H9 (cell line): ENCODE results near the gene SORCS2. TPM values are rescaled to one million over a fixed set of nuclear protein-coding genes. Genes with fewer than 3 reads are reported as not detected.

Experiments used
- DNase-seq: peaks from one replicate; pipeline ENCODE4 v3.0.0-alpha.2; 2017
- H2AFZ ChIP-seq: one replicate; pipeline ENCODE4 v1.6.1; 2013; ENCODE audit warnings: mild to moderate bottlenecking, low read length, control low read depth, moderate library complexity
- H2AK5ac ChIP-seq: 2 replicates; pipeline ENCODE4 v1.6.1; 2013; ENCODE audit warnings: low read length, control low read depth, mixed read lengths; ENCODE audit not compliant: insufficient read length
- H2BK120ac ChIP-seq: one replicate; pipeline ENCODE4 v1.6.1; 2013; ENCODE audit warnings: low read depth, mild to moderate bottlenecking, low read length, control low read depth, inconsistent platforms; ENCODE audit not compliant: poor library complexity, severe bottlenecking
- H2BK12ac ChIP-seq: 2 replicates; pipeline ENCODE4 v1.6.1; 2013; ENCODE audit warnings: low read length, control low read depth, mixed read lengths, low read depth; ENCODE audit not compliant: insufficient read length
- H2BK15ac ChIP-seq: 2 replicates; pipeline ENCODE4 v1.6.1; 2013; ENCODE audit warnings: low read depth, low read length, control low read depth
- H2BK20ac ChIP-seq: one replicate; pipeline ENCODE4 v1.6.1; 2013; ENCODE audit warnings: low read depth, mild to moderate bottlenecking, low read length, control low read depth, inconsistent platforms; ENCODE audit not compliant: poor library complexity, severe bottlenecking
- H2BK5ac ChIP-seq: 2 replicates; pipeline ENCODE4 v1.6.1; 2013; ENCODE audit warnings: low read length, control low read depth, mixed read lengths; ENCODE audit not compliant: insufficient read length
- H3K14ac ChIP-seq: 2 replicates; pipeline ENCODE4 v1.6.1; 2013; ENCODE audit warnings: low read length, control low read depth; ENCODE audit not compliant: insufficient read depth
- H3K18ac ChIP-seq: 2 replicates; pipeline ENCODE4 v1.6.1; 2013; ENCODE audit warnings: low read depth, mild to moderate bottlenecking, mixed read lengths, low read length, control low read depth; ENCODE audit not compliant: insufficient read length
- H3K23ac ChIP-seq: 2 replicates; pipeline ENCODE4 v1.6.1; 2013; ENCODE audit warnings: low read length, control low read depth, mixed read lengths, low read depth; ENCODE audit not compliant: insufficient read length
- H3K23me2 ChIP-seq: 2 replicates; pipeline ENCODE4 v1.6.1; 2013; ENCODE audit warnings: low read depth, mild to moderate bottlenecking, mixed read lengths, low read length, control low read depth; ENCODE audit not compliant: insufficient read length, poor library complexity, severe bottlenecking
- H3K27ac ChIP-seq: 2 replicates; pipeline ENCODE4 v1.5.1; 2013; ENCODE audit warnings: low read length, control low read depth, mixed read lengths, low read depth; ENCODE audit not compliant: insufficient read length
- H3K27me3 ChIP-seq: 2 replicates; pipeline ENCODE4 v1.6.1; 2013; ENCODE audit warnings: low read length, control low read depth, inconsistent platforms; ENCODE audit not compliant: insufficient read depth
- H3K4ac ChIP-seq: 2 replicates; pipeline ENCODE4 v1.6.1; 2013; ENCODE audit warnings: low read depth, mild to moderate bottlenecking, control low read depth, inconsistent platforms, low read length, moderate library complexity
- H3K4me1 ChIP-seq: 2 replicates; pipeline ENCODE4 v1.6.1; 2013; ENCODE audit warnings: low read length, control low read depth, inconsistent platforms; ENCODE audit not compliant: insufficient read depth
- H3K4me2 ChIP-seq: 2 replicates; pipeline ENCODE4 v1.6.1; 2013; ENCODE audit warnings: low read length, control low read depth, mixed read lengths; ENCODE audit not compliant: insufficient read length, insufficient read depth
- H3K56ac ChIP-seq: 2 replicates; pipeline ENCODE4 v1.6.1; 2013; ENCODE audit warnings: low read depth, mild to moderate bottlenecking, mixed read lengths, low read length, control low read depth; ENCODE audit not compliant: insufficient read length
- H3K79me1 ChIP-seq: 2 replicates; pipeline ENCODE4 v1.6.1; 2013; ENCODE audit warnings: low read depth, mild to moderate bottlenecking, moderate library complexity, low read length, control low read depth, inconsistent platforms; ENCODE audit not compliant: insufficient read depth, poor library complexity, severe bottlenecking
- H3K79me2 ChIP-seq: 2 replicates; pipeline ENCODE4 v1.6.1; 2013; ENCODE audit warnings: low read length, control low read depth, inconsistent platforms; ENCODE audit not compliant: insufficient read depth
- H3K9ac ChIP-seq: 2 replicates; pipeline ENCODE4 v1.6.1; 2013; ENCODE audit warnings: low read length, control low read depth, mixed read lengths; ENCODE audit not compliant: insufficient read length; ENCODE audit errors: extremely low read depth
- H3K9me3 ChIP-seq: one replicate; pipeline ENCODE4 v1.6.1; 2013; ENCODE audit warnings: low read depth, low read length, inconsistent platforms; ENCODE audit not compliant: control insufficient read depth
- H3T11ph ChIP-seq: one replicate; pipeline ENCODE4 v1.6.1; 2013; ENCODE audit warnings: mild to moderate bottlenecking, low read length, control low read depth, inconsistent platforms
- H4K20me1 ChIP-seq: one replicate; pipeline ENCODE4 v1.6.1; 2013; ENCODE audit not compliant: control insufficient read depth, insufficient read length, insufficient read depth
- H4K5ac ChIP-seq: 2 replicates; pipeline ENCODE4 v1.6.1; 2013; ENCODE audit warnings: low read depth, mild to moderate bottlenecking, mixed read lengths, low read length, control low read depth; ENCODE audit not compliant: insufficient read length
- H4K8ac ChIP-seq: replicated peaks from 2 replicates; pipeline ENCODE4 v1.6.1; 2013; ENCODE audit warnings: low read length, control low read depth, mixed read lengths, low read depth; ENCODE audit not compliant: insufficient read length
- H4K91ac ChIP-seq: 2 replicates; pipeline ENCODE4 v1.6.1; 2013; ENCODE audit warnings: low read depth, mild to moderate bottlenecking, moderate library complexity, mixed read lengths, low read length, control low read depth; ENCODE audit not compliant: insufficient read length
- H3K27ac Mint-ChIP-seq, 3 experiments: 2 replicates in 2 of 3; 3 replicates in 1 of 3; pipeline ENCODE4 v1.8.0; 2020 to 2021; ENCODE audit warnings: mixed read lengths in 3 of 3, mild to moderate bottlenecking in 1 of 3, moderate library complexity in 1 of 3
- H3K27me3 Mint-ChIP-seq: 2 replicates; pipeline ENCODE4 v1.8.0; 2021; ENCODE audit warnings: low read depth, mild to moderate bottlenecking, moderate library complexity, mixed read lengths
- H3K36me3 Mint-ChIP-seq, 3 experiments: 2 replicates in 2 of 3; 3 replicates in 1 of 3; pipeline ENCODE4 v1.8.0; 2020 to 2021; ENCODE audit warnings: low read depth in 3 of 3, mixed read lengths in 3 of 3; ENCODE audit not compliant: insufficient read depth in 1 of 3
- H3K4me1 Mint-ChIP-seq, 2 experiments: 2 replicates each; pipeline ENCODE4 v1.8.0; 2020; ENCODE audit warnings: mixed read lengths in 2 of 2
- H3K4me3 Mint-ChIP-seq, 2 experiments: 2 replicates in 1 of 2; 3 replicates in 1 of 2; pipeline ENCODE4 v1.8.0; 2020 to 2021; ENCODE audit warnings: mild to moderate bottlenecking in 2 of 2, mixed read lengths in 2 of 2, moderate library complexity in 1 of 2
- H3K9me3 Mint-ChIP-seq, 2 experiments: 2 replicates in 1 of 2; 3 replicates in 1 of 2; pipeline ENCODE4 v1.8.0; 2020; ENCODE audit warnings: mild to moderate bottlenecking in 2 of 2, mixed read lengths in 2 of 2, moderate library complexity in 1 of 2
- WGBS: extraction: QIAGEN DNeasy Blood & Tissue Kit; methylation state at CpG from one replicate; pipeline ENCODE4 v1.1.7; 2013; ENCODE audit warnings: missing lambda C conversion rate, low lambda C conversion rate, mixed read lengths; ENCODE audit not compliant: insufficient read length; ENCODE audit errors: extremely low coverage; 5-methylcytosine and 5-hydroxymethylcytosine counted together
- total RNA-seq: library from RNA; stranded (reverse); gene quantifications from 2 replicates; pipeline ENCODE4 v1.2.1, GENCODE V29; 2021
- TF ChIP-seq, protein P1 (sequence below): fragments of 200-600 bp; sonication (generic); conservative IDR thresholded peaks from 3 replicates; pipeline ENCODE4 v1.8.0; 2021; ENCODE audit warnings: antibody characterized with exemption, mild to moderate bottlenecking

Gene SORCS2
- total RNA-seq, 1 experiment from 2014 or later, result 0.57 TPM

DNA sequence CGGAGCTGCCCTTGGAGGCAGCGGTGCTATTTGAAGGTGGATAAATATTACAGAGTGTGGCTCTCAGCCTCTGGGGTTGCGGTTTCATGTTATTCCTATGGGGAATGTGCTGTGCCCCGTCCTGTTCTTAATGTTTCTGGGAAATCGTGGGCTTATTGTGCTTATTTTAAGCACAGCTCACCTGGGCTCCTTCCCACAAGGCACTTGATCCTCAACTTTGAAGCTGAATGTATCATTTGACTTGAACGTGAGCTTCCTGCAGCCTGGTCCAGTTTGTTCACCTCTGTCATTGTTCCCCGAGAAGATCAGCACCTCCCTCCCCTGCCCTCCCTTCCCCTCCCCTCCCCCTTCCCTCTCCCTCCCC lies 3.9 kb downstream of the SORCS2 start:
- no peaks in the 10 kb centered on the region for H3K4me1 ChIP-seq
- H4K20me1 ChIP-seq, result no peaks in the 10 kb centered on the region
- no peak overlapping the region for H4K5ac ChIP-seq
- peaks cover 18% of the 10 kb centered on the region for H3K27me3 ChIP-seq
- H3K9ac ChIP-seq, result no peak overlapping the region
- no peak overlapping the region for H3K27ac ChIP-seq
- no peaks in the 10 kb centered on the region; a peak in 1 of 5 replicates for H3K9me3 Mint-ChIP-seq
- no CpG with 5 or more reads among the region's 7 CpGs for WGBS
- no peak overlapping the region for H4K8ac ChIP-seq
- H2BK5ac ChIP-seq, result no peak overlapping the region
- no peak overlapping the region for H2BK120ac ChIP-seq
- H3K4me1 Mint-ChIP-seq, result peaks cover 27 to 55% of the 10 kb centered on the region in 2 experiments
- no peak overlapping the region for H3K56ac ChIP-seq
- no peak overlapping the region for H3K23ac ChIP-seq
- no peak overlapping the region for H2BK12ac ChIP-seq
- no peak overlapping the region for H3K4me2 ChIP-seq
- TF ChIP-seq, protein P1, sequence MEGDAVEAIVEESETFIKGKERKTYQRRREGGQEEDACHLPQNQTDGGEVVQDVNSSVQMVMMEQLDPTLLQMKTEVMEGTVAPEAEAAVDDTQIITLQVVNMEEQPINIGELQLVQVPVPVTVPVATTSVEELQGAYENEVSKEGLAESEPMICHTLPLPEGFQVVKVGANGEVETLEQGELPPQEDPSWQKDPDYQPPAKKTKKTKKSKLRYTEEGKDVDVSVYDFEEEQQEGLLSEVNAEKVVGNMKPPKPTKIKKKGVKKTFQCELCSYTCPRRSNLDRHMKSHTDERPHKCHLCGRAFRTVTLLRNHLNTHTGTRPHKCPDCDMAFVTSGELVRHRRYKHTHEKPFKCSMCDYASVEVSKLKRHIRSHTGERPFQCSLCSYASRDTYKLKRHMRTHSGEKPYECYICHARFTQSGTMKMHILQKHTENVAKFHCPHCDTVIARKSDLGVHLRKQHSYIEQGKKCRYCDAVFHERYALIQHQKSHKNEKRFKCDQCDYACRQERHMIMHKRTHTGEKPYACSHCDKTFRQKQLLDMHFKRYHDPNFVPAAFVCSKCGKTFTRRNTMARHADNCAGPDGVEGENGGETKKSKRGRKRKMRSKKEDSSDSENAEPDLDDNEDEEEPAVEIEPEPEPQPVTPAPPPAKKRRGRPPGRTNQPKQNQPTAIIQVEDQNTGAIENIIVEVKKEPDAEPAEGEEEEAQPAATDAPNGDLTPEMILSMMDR, result no peak
- H3K27me3 Mint-ChIP-seq, result peaks cover 61% of the 10 kb centered on the region
- no peak overlapping the region for H3T11ph ChIP-seq
- H3K18ac ChIP-seq, result no peak overlapping the region
- no peaks in the 10 kb centered on the region; a peak in 1 of 7 replicates for H3K36me3 Mint-ChIP-seq
- H3K79me2 ChIP-seq, result no peaks in the 10 kb centered on the region
- H2BK15ac ChIP-seq, result no peak overlapping the region
- H3K4me3 Mint-ChIP-seq, result no peak overlapping the region
- DNase-seq, result peak; percentile 18
- no peaks in the 10 kb centered on the region for H3K9me3 ChIP-seq
- no peaks in the 10 kb centered on the region for H3K79me1 ChIP-seq
- H2BK20ac ChIP-seq, result no peak overlapping the region
- no peak overlapping the region for H3K14ac ChIP-seq
- no peak overlapping the region for H3K4ac ChIP-seq
- no peak overlapping the region for H2AFZ ChIP-seq
- no peak overlapping the region for H2AK5ac ChIP-seq
- no peak overlapping the region for H3K27ac Mint-ChIP-seq
- H4K91ac ChIP-seq, result no peak overlapping the region
- H3K23me2 ChIP-seq, result peaks cover 9% of the 10 kb centered on the region
